IPS-NIHi7 (cell line): ENCODE measurements around the gene SLC17A8.
"Not testable (repeated sequence)": the region's sequence is repeated elsewhere in the genome, so short reads cannot be mapped to it uniquely, and the experiment has no call there.

Source experiments
- DNase-seq: peaks from one replicate; pipeline ENCODE4 v3.0.0; 2012; ENCODE audit warnings: mixed read lengths; ENCODE audit errors: extremely low spot score

The SLC17A8 gene

DNA sequence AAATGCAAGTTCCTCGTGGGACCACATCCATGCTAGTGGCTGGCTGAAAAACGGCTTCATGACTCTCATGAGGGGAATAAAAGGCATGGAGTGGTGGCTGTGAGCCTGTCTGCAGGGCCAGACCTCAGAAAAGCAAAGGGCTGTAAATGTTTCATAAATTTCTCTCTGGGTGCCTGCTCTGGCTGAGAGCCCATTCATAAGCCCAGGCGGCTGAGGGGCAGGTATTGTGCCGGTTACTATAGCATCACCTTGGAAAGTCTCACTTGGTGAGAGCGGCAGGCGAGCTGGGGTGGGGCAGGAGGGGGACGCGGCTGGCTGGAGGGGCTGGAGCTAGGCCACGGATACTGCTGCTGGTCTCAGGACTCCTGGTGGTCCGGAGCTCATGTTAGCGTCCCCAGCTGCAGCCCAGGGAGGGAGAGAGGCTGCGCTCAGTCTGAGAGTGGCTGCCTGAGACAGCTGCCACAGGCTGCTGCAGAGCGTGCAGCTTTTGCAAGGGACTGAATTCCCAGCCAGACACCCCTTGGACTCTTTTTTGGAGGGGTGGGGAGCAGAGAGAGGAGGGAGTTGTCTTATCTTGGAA lies at the start of gene SLC17A8:
Gene SLC17A8, plus strand, starts transcription at position 431 of the 580 bp plus-strand sequence. CDS start 318 bp downstream, outside the sequence.
- DNase-seq, result peak; percentile 63

DNA sequence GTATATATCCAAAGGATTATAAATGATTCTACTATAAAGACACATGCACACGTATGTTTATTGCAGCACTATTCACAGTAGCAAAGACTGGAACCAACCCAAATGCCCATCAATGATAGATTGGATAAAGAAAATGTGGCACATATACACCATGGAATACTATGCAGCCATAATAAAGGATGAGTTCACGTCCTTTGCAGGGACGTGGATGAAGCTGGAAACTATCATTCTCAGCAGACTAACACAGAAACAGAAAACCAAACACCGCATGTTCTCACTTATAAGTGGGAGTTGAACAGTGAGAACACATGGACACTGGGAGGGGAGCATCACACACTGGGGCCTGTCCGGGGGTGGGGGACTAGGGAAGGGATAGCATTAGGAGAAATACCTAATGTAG lies 48.7 kb upstream of the SLC17A8 start:
- DNase-seq, result not testable (repeated sequence)

DNA sequence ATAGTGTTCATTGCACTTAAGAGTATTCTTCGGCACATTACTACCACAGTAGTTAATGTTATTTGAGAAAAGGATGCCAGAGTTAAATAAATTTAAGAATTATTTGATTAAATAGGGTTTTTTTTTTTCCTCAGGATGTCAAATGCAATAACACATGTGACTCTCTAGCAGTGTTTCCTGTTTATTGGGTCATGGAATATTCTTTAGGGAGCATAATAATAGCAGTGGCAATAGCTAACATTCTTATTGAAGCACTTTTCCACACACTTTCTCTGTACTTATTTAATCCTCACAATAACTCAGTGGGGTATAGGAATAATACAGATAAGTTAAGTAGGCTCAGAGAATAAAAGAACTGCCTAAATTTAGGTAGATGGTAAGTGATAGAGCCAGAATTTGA lies 45.6 kb upstream of the SLC17A8 start:
- DNase-seq, result no peak

DNA sequence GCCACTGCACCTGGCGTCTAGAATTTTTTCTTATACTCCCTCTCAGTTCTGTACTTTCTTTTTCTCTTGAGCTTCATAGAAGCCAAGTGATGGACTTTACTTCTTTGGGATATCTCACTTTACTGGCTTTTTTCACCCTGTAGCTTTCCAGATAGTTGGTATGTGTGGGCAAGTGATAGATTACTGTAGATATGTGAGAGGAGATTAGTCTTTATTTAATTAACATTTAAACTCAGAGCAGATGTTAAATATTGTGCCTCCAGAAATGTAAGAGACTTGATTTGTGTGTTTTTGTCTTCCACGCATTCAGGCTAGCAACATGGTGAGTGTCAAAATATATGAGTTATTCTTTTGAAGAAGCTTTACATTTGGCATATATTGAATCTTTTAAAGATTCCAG lies 39.5 kb upstream of the SLC17A8 start:
- DNase-seq, result no peak

DNA sequence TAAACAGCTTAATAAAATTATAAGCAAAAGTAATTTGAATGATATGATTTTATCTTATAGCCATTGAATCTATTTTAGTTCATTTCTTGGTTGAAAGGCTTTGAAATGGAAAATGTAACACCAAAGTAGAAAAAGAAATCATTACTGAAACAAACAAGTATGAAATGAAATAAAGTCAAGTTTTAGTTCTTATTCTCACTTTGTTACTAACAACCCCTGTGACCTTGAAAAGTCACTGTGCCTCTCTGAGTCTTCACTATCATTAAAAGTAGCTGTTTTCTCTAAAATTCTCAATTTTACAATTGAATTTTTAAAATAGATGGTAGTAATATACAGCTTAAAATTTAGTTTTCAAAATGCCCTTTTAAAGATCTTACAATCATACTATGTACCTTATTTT lies 32.4 kb upstream of the SLC17A8 start:
- DNase-seq, result no peak

DNA sequence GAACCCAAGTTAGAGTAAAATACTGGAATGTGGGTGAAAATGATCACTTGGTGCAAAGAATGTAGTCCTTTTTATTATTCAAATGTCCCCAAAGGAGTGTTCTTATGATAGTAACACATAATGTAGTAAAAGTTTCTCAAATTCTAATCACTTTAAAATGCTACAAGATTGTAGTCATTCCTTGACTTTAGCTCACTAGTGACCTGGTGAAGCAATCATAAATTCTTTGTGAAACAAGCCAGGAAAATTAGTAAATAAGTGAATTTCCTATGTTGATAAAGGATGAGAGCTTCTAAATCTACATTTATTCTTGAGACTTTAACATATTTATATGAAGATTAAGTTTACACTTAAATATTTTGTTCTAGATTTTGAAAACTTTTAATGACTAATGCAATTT lies 30.7 kb upstream of the SLC17A8 start:
- DNase-seq, result no peak

DNA sequence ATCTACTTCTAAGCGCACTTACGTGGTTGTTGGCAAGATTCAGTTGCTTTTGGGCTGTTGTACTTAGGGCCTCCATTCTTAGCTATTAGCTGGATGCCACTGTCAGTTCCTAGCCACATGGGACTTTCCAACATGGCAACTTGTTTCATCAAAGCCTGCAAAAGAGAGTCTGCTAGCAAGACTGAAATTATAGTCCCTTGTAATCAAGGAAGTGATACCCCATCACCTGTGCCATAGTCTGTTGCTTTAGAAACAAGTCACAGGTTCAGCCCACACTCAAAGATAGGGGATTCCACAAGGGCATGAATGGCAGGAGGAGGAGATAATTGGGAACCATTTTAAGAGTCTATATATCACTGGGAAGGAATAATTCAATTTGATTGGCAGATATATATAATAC lies 27.1 kb upstream of the SLC17A8 start:
- DNase-seq, result no peak

DNA sequence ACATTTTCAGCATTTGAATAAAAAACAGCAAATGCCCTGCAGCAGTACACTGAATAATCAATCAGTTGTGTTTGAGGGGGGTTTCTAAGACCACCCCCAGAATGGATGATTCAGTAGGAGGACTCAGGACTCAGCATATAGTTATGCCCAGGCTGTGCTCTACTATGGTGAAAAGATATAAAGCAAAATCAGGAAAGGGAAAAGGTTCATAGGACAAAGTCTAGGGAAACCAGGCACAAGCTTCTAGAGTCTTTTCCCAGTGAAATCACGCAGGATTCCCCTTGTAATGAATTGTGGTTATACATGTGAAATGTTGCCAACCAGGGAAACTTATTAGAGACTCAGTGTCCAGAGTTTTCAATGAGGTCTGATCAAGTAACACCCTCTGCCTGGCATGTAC lies 25.0 kb upstream of the SLC17A8 start:
- no peak for DNase-seq

DNA sequence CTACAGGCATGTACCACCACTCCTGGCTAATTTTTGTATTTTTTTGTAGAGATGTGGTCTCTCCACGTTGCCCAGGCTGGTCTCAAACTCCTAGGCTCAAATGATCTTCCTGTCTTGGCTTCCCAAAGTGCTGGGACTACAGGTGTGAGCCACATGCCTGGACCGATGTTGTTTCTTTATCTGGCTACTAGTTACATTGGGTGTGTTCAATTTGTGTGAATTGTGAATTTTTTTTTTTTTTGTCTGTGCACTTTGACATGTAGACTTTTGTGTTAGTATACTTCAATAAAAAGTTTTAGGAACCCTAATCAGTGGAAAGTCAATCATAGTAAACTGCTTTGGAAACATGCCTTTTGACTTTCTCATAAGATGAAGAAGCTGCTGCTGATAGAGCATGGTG lies 24.0 kb upstream of the SLC17A8 start:
- no peak for DNase-seq

DNA sequence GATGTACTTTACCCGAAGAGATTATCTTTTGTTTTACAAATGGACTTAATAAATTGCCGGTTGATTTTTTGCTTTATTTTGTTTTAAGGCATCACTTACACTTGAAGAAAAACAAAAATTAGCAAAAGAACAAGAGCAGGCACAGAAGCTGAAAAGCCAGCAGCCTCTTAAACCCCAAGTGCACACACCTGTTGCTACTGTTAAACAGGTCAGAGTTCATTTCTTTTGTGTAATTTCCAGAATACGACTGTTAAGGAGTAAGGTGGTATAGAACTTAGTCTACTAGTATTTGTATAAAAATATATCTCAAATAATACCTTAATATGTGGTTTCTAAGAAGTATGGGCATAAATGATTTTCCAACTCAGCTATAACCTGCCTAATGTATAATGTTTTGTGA lies 19.6 kb upstream of the SLC17A8 start:
- no peak for DNase-seq

DNA sequence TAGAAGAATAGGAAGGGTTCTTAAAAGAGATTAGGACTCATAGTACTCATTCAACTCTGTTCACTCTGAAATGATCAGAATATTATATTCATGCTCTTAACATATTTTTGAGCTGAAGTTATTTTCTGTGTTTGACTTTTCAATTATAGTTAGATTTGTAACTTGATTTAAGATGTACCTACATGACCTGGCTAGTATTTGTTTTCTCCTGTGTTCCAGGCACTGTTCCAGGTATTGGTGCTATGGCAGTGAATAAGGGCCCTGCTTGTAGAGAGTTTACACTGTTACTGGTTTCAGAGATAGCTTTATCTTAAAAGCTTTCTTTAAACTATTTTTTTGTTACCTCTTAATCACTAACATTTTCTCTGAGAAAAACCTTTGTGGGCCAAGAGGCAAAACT lies 19.1 kb upstream of the SLC17A8 start:
- no peak for DNase-seq

DNA sequence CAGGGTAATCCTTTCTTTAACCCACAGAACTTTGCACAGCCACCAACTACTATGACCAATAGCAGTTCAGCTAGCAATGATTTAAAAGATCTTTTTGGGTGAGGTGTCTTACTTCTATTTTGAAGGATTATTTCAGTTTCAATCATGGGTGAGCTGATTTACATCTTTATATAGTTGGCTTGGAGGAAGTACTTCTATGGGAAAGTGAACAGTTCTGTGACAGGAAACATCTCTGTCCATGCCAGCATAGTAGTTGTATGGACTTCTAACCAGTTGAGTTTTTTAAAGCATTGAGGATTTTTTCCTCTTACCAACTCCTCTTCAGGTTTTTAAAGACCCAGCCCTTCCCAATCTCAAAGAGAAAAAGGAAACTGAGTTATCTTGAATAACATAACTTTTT lies 17.8 kb upstream of the SLC17A8 start:
- DNase-seq, result no peak

DNA sequence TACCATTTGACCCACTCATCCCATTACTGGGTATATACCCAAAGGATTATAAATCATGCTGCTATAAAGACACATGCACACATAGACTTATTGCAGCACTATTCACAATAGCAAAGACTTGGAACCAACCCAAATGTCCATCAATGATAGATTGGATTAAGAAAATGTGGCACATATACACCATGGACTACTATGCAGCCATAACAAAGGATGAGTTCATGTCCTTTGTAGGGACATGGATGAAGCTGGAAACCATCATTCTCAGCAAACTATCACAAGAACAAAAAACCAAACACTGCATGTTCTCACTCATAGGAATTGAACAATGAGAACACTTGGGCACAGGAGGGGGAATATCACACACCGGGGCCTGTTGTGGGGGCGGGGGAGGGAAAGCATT lies 14.0 kb upstream of the SLC17A8 start:
- not testable (repeated sequence) for DNase-seq

DNA sequence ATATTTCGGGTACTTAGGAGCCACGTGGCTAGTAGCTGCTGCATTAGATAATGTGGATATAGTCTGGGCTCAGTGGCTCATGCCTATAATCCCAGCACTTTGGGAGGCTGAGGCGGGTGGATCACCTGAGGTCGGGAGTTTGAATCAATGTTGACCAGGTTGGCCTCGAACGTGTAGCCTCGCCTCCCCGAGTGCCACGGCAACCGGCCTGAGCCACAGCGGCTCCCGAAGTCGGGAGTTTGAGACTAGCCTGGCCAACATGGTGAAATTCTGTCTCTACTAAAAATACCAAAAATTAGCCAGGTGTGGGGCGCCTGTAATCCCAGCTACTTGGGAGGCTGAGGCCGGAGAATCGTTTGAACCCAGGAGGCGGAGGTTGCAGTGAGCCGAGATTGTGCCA lies 12.5 kb upstream of the SLC17A8 start:
- not testable (repeated sequence) for DNase-seq

DNA sequence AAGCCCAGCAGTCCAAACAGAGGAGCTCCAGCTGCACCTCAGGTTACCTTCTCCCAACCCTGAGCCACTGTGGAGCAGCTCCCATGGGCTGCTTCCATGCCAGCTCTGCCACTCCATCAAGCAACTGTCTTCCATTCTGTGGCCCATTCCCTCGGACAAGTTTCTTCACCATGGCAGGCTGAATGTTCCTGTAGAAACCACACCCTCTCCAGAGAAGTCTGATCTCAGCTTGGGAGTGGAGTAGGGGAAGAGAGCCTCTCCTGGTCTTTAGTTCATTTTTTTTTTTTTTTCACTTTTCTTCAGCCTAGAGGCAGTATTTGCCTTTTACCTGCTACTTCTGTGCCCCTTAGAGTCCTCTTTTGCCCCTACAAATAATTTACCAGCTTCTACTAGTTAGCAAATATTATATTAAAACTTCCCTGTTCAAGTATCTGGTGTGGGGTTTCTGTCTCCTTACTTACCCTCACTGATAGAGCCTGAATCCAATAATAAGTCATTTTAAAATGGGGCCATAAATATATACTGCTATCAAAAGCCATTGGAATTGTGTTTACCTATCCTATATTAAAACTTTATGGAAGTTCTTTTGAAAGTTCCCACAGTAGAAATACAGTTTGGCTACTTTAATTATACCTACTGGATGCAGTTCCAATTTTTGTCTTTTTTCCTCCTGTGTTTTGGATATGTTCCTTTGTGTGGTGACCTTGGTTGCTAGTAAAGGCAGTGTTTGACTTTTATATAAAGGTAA lies 11.7 kb upstream of the SLC17A8 start:
- no peak for DNase-seq

DNA sequence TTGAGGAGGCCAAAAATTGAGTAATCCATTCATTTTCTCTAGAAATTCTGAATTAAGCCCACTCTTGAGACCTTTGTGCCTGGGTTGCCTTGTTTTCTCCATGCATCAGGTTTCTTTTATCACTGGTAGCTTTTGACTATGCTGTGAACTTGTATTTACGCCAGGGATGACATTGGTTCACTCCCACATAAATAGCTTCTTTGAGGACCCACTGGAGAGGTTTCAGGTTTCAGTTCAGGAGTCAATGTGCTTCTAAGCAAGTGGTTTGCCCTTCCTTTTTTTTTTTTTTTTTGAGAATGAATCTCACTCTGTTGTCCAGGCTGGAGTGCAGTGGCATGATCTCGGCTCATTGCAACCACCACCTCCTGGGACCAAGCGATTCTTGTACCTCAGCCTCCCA lies 10.2 kb upstream of the SLC17A8 start:
- DNase-seq, result no peak

DNA sequence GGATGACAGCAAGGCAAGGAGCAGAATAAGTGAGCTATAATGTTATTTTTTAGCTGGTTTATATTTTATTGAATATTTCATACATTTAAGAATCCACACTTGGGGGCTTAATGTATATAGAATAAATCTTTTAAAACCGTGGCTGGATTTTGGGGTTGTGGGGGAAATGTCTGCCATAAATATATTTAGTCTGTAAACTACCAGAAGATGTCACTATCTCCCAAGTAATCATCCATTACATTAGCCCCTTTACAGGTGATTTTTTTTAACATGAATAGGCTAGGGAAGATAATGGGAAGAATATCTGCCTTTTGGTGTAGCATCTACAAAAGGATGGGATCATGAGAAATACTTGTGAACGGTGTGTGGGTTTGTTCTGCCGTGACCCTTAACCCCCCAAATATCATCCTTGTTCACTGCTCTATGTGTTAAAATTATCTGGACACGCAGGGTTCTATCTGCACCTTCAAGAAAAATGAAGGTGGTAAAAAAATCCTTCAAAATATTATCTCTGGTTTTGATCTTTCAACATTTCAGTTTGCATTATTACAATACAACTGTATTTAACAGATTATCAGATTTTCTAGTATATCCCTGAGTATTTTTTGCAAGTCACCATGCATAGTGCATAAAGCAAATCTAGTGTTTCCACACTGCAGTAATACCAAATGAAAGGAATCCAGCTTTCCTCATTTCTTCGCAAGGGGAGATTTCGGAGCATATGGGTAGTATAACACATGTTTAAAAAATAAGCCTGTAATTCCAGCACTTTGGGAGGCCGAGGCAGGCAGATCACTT lies 8.0 kb upstream of the SLC17A8 start:
- peak; percentile 30 for DNase-seq

DNA sequence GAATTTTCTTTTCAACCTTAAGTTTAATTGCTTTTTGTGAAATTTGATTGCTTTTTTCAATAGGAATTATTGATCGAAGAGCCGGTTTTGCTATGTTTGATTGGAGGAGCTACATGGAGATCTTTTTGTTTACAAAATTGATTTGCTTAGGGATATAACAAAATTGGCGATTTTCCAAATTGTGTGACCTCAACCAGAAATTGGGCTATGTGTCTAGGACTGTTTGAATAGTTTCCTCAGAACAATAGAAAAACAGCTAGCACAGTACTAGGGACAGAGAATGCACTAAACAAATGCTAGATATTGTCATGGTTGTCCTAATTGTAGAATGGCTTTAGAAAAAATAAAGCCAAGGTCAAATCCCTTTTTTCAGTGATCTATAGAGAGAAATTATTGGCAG lies 2.4 kb downstream of the SLC17A8 start:
- no peak for DNase-seq

DNA sequence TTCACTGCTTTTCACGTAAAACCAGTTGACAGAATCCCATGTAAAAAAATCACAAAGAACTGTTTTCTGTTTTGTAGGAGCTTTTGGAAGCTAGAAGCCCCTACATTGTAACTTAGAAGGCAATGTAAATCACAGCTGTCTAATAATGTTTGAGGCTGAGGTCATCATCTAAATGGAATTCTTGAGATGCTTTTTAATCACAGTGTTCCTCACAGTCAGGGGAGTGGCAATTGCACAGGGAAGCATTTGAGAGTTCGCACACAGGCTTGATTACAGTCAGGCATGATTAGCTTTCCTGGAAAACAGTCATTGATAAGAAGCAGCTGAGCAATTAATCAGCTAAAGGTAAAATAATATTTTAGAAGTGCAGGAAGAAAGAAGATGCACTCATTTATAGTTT lies 2.9 kb downstream of the SLC17A8 start:
- DNase-seq, result no peak

DNA sequence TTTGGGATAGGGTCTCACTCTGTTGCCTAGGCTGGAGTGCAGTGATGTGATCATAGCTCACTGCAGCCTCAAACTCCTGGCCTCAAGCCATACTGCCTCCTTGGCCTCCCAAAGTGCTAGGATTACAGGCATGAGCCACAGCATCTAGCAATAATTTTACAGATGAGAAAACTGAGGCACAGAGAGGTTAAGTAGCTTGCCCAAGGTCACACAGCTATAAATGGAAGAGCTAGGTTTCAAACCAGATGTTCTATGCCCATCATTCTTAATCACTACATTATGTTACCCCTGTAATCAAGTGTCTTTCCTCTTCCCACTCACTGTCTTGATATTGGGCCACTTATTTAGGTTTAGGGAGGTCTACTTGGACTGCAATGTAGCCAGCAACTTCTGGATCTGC lies 3.6 kb downstream of the SLC17A8 start:
- DNase-seq, result no peak

DNA sequence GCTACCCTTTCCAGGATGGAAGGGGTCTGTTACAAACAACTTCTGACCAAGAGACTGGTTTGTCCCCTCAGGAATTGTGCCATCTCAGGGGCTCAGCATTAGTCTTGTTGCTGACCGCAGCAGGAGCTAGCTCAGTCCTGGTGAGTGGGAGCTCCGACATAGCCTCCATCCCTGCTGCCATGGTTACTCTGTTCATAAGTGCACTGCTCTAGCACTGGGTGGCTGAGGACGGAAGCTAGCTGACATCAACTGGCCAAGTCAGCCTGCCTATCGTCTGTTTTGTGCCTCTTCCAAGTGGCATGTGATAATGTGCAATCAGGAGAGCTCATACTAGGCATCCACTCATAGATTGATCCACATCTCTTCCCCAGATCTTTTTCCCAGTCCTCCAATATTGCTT lies 7.5 kb downstream of the SLC17A8 start:
- DNase-seq, result no peak

DNA sequence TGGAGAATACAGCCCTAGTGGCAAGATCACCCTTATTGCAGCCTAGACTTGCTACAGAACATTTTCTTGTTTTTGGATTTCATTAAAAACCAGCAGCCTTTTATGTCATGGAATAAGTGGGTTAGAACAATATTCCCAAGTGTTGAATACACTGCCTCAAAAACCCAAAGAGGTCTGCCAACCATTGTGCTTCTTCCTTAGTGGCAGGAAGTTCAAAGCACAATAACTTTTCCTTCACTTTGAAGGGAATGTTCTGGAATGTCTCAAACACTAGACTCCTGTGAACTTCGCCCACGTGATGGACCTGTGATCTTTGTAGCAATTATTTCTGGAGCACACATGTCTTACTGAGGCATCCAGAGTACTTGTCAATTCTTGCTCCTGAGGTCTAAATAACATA lies 8.5 kb downstream of the SLC17A8 start:
- no peak for DNase-seq

DNA sequence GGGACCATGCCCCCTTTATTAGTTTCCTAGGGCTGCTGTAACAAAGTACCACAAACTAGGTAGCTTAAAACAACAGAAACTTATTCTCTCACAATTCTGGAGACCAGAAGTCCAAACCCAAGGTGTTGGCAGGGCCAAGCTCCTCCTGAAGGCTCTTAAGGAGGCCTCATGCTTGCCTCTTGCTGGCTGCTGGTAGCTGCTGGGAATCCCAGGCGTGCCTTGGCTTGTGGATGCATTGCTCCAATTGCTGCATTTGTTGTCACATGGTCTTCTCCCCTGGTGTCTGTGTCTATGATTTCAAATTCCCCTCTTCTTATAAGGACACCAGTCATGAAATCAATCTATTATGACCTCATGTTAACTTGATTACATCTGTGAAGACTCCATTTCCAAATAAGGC lies 11.2 kb downstream of the SLC17A8 start:
- no peak for DNase-seq
